GM10847 (cell line): Measurements from ENCODE around the gene CDNF.

Experiments used
- POLR2A ChIP-seq: IDR thresholded peaks from 2 replicates; pipeline ENCODE4 v1.6.1; 2011; ENCODE audit not compliant: insufficient read length; ENCODE audit errors: extremely low read depth

The CDNF gene

GRCh38 chr10:14815681-14816080 lies 22.2 kb downstream of the CDNF start:
- no peak for TF ChIP-seq POLR2A

GRCh38 chr10:14812271-14812670 lies 25.6 kb downstream of the CDNF start:
- TF ChIP-seq POLR2A, result no peak

DNA sequence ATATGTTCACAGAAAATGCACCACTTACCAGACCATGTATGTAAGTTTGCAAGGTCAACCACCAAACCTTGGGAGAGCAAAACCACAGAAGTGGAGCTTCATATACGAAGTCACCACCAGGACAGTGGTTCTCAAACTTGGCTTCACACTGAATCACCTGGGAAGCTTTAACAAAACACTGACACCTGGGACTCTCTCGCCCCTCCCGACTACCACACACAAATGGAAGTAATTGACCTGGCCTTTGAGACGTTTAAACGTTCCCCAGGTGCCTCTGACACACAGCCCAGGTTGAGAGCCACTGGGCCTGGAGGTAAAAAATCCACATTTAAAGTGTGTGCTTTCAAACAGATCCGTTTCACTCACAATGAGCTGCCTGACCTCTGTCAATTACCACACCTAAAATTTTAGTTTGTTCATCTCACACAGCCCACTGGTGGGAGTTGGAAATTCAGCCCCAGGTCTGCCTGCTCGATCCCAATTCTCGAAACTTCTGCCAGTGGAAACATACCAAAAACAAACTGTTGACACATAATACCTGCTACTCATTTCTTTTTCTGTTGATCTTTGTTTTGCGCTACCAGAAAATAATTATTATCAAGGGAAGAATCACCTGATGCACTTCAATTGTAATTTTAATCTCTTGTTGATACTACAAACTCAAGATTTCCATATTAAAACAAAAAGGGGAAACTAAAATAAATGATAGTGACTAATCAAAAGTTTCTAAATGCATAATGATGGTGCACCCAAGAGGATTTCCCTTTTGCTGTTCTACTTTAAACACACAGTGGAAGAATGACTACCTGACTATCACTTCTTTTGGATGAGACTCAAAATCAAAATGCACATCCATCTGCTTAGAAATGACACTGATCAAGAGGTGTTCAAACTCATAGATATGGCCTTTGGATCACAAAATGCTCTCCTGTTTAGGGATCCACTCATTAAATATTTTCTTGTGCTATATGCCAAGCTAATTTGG lies 26.6 kb downstream of the CDNF start:
- TF ChIP-seq POLR2A, result no peak

DNA sequence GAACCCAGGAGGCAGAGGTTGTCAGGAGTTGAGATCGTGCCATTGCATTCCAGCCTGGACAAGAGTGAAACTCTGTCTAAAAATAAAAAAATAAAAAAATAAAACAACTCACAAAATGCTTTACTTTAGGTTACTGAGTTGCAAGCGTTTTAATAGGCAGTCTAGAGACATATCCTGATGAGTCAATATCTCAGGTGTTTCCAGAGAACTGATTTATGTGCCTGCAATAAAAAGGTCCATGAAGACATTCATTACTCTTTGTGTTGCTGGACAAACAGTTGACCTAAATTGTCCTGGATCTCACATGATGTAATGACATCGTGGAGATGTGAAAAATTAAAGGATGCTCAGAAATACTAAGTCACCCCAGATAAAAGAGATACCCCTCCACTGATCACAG lies 31.5 kb downstream of the CDNF start:
- no peak for TF ChIP-seq POLR2A

- TF ChIP-seq POLR2A, result no peak
Observed at GRCh38 chr10:14803827-14804226, 34.0 kb downstream of the CDNF start.

GRCh38 chr10:14801723-14802122 lies 36.1 kb downstream of the CDNF start:
- no peak for TF ChIP-seq POLR2A

DNA sequence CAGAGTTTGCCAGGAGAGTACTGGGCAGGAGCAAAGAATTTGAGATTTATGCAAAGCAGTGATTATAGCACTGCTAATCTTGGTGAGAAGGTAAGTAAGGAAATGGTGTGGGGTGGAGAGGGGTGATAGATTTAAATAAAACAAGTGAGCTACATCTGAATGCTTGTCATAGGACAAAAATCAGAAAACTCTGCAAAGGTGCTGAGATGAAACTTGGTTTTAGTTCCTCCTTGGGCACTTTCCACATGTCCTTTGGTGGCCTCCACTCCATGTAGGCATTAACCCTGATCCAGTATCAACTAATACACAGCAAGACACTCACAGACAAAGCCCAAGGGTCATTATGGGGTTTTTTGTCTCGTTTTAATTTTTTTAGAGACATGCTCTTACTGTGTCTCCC lies 37.4 kb downstream of the CDNF start:
- no peak for TF ChIP-seq POLR2A

DNA sequence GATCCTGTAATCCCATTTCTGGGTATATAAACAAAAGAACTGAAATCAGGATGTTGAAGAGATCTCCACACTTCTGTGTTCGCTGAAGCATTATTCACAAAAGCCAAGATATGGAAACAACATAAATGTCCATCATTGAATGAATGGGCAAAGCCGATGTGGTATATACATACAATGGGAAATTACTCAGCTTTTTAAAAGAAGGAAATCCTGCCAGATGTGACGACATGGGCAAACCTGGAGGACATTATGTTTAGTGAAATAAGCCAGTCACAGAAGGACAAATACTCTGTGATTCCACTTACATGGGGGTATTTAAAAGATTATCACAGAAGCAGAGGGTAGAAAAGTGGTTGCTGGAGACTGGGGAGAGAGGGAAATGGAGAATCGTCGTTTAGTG lies 39.2 kb downstream of the CDNF start:
- no peak for TF ChIP-seq POLR2A

- no peak for TF ChIP-seq POLR2A
Observed at GRCh38 chr10:14787938-14788337, 49.9 kb downstream of the CDNF start.

- no peak for TF ChIP-seq POLR2A
Observed at GRCh38 chr10:14784459-14785055, 53.3 kb downstream of the CDNF start.

DNA sequence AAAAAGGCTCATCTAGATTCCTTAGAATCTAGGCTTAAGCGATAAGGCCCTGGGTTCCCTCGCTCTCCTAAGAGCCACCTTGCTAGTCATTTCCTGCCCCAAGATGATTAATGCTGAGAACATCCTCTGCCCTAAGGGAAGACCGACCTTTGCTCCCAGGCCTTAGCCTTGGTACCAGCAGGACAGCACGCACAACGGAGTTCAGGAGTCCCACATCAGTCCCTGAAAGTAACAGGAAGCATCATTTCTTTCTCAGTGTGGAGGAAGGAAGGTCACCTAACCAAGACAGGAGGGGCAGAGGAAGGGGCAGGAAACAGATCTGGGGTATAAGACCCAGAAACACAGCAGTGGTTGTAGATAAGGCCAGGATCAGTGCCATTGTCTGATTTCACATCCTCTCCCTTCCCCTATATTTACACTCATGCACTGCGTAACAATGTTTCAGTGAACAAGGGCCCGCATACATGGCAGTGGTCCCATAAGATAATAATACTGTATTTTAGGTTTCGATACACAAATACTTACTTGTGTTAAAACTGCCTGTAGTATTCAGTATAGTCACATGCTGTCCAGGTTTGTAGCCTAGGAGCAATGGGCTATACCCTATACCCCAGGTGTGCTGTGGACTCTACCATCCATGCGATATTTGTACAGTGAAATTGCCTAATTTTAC lies 55.0 kb downstream of the CDNF start:
- no peak for TF ChIP-seq POLR2A

DNA sequence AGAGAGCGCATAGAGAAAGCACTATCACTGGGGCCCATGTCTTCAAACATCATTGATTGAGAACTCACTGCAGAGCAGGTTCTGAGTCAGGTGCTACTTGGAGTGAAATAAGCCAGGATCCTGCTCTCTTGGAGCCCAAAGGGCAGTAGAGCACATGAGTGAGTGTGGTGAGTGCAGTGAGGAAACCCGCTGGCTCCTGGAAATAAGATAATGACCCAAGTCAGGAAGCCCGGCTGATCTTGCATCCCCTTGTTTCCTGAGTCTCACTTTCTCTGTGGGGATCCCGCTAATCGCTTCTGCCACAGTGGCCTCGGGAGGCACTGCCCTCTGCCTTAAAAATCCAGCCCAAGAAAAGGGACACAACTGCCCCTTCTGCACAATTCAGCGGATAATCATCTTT lies 56.1 kb downstream of the CDNF start:
- no peak for TF ChIP-seq POLR2A

DNA sequence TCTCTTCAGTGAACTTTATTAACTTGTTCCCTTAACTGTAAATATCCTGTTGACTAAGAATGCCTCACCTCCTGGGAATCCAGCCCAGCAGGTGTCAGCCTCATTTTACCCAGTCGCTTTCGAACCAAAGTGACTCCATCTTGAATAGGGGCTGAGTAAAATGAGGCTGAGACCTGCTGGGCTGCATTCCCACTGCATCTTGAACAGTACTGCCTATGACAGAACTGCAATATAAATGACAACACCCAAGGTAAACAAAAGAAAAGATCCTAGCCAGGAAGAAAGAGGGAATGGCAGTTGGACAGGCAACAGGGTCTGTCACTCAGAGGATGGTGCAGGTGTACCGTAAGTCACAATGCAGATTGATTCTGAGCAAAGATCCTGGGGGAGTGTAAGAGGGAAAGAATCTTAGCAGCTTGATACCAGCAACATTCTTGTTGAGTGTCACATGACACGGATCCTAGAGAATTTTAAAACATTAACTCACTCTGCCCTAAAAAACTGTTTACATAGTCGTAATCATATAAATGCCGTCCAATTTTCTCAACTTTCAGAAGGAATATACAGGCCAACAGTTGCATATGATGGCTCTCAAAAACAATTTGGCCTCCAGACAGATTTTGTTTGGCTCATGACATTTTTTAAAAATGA lies 58.7 kb downstream of the CDNF start:
- no peak for TF ChIP-seq POLR2A

GRCh38 chr10:14776546-14776945 lies 61.3 kb downstream of the CDNF start:
- TF ChIP-seq POLR2A, result no peak

DNA sequence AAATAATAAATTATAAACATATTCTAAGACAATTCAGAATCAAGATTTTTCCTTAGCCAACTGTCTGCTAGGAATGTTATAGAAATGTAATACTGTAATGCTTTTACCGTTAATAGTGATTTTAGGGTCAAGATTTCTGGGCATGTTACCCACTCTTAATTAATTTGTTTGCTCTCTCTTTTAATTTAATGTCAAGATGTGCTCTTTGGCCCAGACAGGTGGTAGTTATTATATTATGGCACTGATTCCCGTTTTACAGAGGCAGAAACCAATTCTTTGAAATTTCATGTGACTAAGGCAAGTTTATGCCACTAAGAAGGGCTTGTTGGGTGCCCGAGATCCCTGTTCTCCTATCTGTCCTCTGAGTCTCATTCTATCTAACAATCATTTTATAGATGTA lies 62.2 kb downstream of the CDNF start:
- no peak for TF ChIP-seq POLR2A

GRCh38 chr10:14774797-14775196 lies 63.0 kb downstream of the CDNF start, which contains the start of gene FAM107B:
FAM107B (minus strand) TSS chr10:14774897; CDS start chr10:14774663, 234 bp downstream.
- no peak for TF ChIP-seq POLR2A

DNA sequence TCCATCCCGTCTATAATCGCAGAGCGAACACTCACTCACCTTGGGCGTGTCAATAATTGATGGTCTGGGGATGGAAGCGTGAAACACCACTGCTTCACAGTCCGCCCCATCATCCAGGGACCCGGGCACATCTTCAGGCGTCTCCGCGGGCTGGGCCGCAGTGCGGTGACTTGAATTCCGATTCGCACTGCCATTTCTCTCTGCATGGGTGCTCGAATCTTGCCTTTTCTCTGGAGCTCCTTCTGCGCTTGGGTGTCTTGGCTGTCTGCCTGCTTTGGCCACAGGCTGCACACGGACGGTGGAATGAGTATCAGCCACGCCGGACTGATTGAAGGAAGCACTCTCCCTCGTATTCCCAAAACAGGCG lies 63.6 kb downstream of the CDNF start:
- TF ChIP-seq POLR2A, result no peak
